ENCODE results near the gene TMEM178B.
"Not testable (repeated sequence)": the region's sequence is repeated elsewhere in the genome, so short reads cannot be mapped to it uniquely, and the experiment has no call there.

TMEM178B gene

DNA sequence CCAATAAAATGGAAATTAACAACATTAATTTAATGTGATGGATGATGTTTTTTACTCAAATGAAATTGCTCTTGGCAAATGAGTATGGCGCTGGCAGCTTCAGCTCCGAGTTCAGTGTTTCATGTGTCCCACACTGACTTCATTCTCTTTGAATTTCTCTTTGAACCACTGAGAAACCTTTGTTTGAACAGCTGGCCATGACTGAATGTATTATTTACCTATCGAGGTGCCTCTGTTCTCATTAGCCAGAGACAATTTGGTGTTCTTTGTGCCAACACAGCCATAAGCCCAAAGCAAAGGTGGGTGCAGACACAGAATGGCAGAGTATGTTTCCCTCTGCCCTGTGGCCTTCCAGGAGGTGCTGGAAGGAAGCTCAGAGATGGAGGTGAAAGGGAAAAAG lies 42.1 kb downstream of the TMEM178B start:
- H3K9me3 ChIP-seq (ENCODE audit: control insufficient read depth, insufficient read depth, low read depth, low read length) = no peaks in the 10 kb centered on the region
- ChIA-PET POLR2A (no interaction called here), CTCF (no interaction called here)
- H3K36me3 ChIP-seq (ENCODE audit: control insufficient read depth in 2 of 2, insufficient read depth in 1 of 2, low read length in 2 of 2) = no peaks in the 10 kb centered on the region
- TF ChIP-seq, protein P1, sequence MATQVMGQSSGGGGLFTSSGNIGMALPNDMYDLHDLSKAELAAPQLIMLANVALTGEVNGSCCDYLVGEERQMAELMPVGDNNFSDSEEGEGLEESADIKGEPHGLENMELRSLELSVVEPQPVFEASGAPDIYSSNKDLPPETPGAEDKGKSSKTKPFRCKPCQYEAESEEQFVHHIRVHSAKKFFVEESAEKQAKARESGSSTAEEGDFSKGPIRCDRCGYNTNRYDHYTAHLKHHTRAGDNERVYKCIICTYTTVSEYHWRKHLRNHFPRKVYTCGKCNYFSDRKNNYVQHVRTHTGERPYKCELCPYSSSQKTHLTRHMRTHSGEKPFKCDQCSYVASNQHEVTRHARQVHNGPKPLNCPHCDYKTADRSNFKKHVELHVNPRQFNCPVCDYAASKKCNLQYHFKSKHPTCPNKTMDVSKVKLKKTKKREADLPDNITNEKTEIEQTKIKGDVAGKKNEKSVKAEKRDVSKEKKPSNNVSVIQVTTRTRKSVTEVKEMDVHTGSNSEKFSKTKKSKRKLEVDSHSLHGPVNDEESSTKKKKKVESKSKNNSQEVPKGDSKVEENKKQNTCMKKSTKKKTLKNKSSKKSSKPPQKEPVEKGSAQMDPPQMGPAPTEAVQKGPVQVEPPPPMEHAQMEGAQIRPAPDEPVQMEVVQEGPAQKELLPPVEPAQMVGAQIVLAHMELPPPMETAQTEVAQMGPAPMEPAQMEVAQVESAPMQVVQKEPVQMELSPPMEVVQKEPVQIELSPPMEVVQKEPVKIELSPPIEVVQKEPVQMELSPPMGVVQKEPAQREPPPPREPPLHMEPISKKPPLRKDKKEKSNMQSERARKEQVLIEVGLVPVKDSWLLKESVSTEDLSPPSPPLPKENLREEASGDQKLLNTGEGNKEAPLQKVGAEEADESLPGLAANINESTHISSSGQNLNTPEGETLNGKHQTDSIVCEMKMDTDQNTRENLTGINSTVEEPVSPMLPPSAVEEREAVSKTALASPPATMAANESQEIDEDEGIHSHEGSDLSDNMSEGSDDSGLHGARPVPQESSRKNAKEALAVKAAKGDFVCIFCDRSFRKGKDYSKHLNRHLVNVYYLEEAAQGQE (tag by site-specific recombination; IDR thresholded peaks at IDR 0.05) = no peak
- TF ChIP-seq HOXC10 (CRISPR knock-in tag; IDR thresholded peaks at IDR 0.05) (no peak), ZFP37 (tag by site-specific recombination; IDR thresholded peaks at IDR 0.05) (no peak)
- TF ChIP-seq, protein P2, sequence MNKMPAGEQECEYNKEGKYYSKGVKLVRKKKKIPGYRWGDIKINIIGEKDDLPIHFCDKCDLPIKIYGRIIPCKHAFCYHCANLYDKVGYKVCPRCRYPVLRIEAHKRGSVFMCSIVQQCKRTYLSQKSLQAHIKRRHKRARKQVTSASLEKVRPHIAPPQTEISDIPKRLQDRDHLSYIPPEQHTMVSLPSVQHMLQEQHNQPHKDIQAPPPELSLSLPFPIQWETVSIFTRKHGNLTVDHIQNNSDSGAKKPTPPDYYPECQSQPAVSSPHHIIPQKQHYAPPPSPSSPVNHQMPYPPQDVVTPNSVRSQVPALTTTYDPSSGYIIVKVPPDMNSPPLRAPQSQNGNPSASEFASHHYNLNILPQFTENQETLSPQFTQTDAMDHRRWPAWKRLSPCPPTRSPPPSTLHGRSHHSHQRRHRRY (tag by site-specific recombination; IDR thresholded peaks at IDR 0.05) = no peak
- TF ChIP-seq, protein P3, sequence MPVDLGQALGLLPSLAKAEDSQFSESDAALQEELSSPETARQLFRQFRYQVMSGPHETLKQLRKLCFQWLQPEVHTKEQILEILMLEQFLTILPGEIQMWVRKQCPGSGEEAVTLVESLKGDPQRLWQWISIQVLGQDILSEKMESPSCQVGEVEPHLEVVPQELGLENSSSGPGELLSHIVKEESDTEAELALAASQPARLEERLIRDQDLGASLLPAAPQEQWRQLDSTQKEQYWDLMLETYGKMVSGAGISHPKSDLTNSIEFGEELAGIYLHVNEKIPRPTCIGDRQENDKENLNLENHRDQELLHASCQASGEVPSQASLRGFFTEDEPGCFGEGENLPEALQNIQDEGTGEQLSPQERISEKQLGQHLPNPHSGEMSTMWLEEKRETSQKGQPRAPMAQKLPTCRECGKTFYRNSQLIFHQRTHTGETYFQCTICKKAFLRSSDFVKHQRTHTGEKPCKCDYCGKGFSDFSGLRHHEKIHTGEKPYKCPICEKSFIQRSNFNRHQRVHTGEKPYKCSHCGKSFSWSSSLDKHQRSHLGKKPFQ (tag by site-specific recombination; IDR thresholded peaks at IDR 0.05) = no peak
- TF ChIP-seq, protein P4, sequence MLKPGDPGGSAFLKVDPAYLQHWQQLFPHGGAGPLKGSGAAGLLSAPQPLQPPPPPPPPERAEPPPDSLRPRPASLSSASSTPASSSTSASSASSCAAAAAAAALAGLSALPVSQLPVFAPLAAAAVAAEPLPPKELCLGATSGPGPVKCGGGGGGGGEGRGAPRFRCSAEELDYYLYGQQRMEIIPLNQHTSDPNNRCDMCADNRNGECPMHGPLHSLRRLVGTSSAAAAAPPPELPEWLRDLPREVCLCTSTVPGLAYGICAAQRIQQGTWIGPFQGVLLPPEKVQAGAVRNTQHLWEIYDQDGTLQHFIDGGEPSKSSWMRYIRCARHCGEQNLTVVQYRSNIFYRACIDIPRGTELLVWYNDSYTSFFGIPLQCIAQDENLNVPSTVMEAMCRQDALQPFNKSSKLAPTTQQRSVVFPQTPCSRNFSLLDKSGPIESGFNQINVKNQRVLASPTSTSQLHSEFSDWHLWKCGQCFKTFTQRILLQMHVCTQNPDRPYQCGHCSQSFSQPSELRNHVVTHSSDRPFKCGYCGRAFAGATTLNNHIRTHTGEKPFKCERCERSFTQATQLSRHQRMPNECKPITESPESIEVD (tag by site-specific recombination; IDR thresholded peaks at IDR 0.05) = 0 out of 2 replicates have a peak, but pooled peaks have one; percentile 9
- H3K4me3 ChIP-seq (ENCODE audit: low read depth, low read length) = no peak overlapping the region
- no peak overlapping the region for H3K27ac ChIP-seq (ENCODE audit: extremely low read depth, low read depth, low read length)
- H3K4me1 ChIP-seq (ENCODE audit: control insufficient read depth, insufficient read depth, low read length) = no peaks in the 10 kb centered on the region

DNA sequence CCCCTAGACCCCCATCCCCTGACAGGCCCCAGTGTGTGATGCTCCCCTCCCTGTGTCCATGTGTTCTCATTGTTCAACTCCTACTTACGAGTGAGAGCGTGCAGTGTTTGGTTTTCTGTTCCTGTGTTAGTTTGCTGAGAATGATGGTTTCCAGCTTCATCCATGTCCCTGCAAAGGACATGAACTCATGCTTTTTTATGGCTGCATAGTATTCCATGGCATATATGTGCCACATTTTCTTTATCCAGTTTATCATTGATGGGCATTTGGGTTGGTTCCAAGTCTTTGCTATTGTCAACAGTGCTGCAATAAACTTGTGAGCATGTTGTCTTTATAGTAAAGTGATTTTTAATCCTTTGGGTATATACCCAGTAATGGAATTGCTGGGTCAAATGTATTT lies 42.8 kb downstream of the TMEM178B start:
- CTCF ChIA-PET; H3K36me3 ChIP-seq (ENCODE audit: control insufficient read depth in 2 of 2, insufficient read depth in 1 of 2, low read length in 2 of 2); POLR2A ChIA-PET; H3K4me3 ChIP-seq (ENCODE audit: low read depth, low read length); H3K9me3 ChIP-seq (ENCODE audit: control insufficient read depth, insufficient read depth, low read depth, low read length); H3K4me1 ChIP-seq (ENCODE audit: control insufficient read depth, insufficient read depth, low read length); H3K27ac ChIP-seq (ENCODE audit: extremely low read depth, low read depth, low read length): not testable (repeated sequence)
- TF ChIP-seq, protein P5, sequence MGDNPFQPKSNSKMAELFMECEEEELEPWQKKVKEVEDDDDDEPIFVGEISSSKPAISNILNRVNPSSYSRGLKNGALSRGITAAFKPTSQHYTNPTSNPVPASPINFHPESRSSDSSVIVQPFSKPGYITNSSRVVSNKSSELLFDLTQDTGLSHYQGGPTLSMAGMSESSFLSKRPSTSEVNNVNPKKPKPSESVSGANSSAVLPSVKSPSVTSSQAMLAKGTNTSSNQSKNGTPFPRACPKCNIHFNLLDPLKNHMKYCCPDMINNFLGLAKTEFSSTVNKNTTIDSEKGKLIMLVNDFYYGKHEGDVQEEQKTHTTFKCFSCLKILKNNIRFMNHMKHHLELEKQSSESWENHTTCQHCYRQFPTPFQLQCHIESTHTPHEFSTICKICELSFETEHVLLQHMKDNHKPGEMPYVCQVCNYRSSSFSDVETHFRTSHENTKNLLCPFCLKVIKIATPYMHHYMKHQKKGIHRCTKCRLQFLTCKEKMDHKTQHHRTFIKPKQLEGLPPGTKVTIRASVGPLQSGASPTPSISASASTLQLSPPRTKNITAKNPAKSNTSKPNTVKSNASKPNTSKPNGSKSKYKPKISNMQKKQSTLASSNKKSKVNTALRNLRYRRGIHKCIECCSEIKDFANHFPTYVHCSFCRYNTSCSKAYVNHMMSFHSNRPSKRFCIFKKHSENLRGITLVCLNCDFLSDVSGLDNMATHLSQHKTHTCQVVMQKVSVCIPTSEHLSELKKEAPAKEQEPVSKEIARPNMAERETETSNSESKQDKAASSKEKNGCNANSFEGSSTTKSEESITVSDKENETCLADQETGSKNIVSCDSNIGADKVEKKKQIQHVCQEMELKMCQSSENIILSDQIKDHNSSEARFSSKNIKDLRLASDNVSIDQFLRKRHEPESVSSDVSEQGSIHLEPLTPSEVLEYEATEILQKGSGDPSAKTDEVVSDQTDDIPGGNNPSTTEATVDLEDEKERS (tag by site-specific recombination; IDR thresholded peaks at IDR 0.05) = peak; percentile 51; the same call in 1 of the 2 replicates
- TF ChIP-seq ZNF146 (tag by site-specific recombination; IDR thresholded peaks at IDR 0.05) = peak; percentile 97
- TF ChIP-seq, protein P6, sequence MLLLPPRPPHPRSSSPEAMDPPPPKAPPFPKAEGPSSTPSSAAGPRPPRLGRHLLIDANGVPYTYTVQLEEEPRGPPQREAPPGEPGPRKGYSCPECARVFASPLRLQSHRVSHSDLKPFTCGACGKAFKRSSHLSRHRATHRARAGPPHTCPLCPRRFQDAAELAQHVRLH (tag by site-specific recombination; IDR thresholded peaks at IDR 0.05) = peak; percentile 42; the same call in 1 of the 2 replicates

DNA sequence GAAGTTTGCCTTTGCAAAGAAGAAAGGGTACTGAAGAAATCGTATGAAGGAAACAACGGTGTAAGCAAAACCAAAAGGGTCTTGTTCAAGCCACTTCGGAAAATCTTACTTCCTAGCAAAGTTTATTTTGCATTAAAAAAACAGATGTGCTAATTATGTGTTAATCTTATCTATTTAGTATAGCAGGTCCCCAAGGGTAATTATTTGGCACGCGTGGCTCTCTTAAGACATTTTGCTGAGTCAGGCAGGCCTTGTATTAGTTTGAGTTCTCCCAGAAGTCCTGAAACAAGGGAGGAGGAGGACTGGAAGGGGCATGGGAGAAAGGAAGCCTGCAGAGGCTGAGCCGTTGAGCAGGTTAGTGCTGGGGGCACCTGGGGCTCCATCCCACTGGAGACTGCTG lies 44.9 kb downstream of the TMEM178B start:
- H3K9me3 ChIP-seq (ENCODE audit: control insufficient read depth, insufficient read depth, low read depth, low read length) = no peaks in the 10 kb centered on the region
- no peak overlapping the region for H3K4me3 ChIP-seq (ENCODE audit: low read depth, low read length)
- no peaks in the 10 kb centered on the region for H3K4me1 ChIP-seq (ENCODE audit: control insufficient read depth, insufficient read depth, low read length)
- TF ChIP-seq WT1 (tag by site-specific recombination; IDR thresholded peaks at IDR 0.05) = no peak
- TF ChIP-seq ZNF76 (tag by site-specific recombination; IDR thresholded peaks at IDR 0.05; ENCODE audit: borderline replicate concordance, low read depth) = no peak
- no peak for TF ChIP-seq ZNF140 (tag by site-specific recombination; IDR thresholded peaks at IDR 0.05)
- TF ChIP-seq ZNF112 (tag by site-specific recombination; IDR thresholded peaks at IDR 0.05) = no peak
- TF ChIP-seq, protein P7, sequence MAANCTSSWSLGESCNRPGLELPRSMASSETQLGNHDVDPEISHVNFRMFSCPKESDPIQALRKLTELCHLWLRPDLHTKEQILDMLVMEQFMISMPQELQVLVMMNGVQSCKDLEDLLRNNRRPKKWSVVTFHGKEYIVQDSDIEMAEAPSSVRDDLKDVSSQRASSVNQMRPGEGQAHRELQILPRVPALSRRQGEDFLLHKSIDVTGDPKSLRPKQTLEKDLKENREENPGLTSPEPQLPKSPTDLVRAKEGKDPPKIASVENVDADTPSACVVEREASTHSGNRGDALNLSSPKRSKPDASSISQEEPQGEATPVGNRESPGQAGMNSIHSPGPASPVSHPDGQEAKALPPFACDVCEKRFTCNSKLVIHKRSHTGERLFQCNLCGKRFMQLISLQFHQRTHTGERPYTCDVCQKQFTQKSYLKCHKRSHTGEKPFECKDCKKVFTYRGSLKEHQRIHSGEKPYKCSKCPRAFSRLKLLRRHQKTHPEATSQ (tag by site-specific recombination; IDR thresholded peaks at IDR 0.05) = no peak
- no peak for TF ChIP-seq ZNF529 (tag by site-specific recombination; IDR thresholded peaks at IDR 0.05; ENCODE audit: insufficient replicate concordance)
- TF ChIP-seq, protein P8, sequence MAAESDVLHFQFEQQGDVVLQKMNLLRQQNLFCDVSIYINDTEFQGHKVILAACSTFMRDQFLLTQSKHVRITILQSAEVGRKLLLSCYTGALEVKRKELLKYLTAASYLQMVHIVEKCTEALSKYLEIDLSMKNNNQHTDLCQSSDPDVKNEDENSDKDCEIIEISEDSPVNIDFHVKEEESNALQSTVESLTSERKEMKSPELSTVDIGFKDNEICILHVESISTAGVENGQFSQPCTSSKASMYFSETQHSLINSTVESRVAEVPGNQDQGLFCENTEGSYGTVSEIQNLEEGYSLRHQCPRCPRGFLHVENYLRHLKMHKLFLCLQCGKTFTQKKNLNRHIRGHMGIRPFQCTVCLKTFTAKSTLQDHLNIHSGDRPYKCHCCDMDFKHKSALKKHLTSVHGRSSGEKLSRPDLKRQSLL (tag by site-specific recombination; IDR thresholded peaks at IDR 0.05) = no peak
- H3K36me3 ChIP-seq (ENCODE audit: control insufficient read depth in 2 of 2, insufficient read depth in 1 of 2, low read length in 2 of 2) = no peaks in the 10 kb centered on the region
- ChIA-PET CTCF (no interaction called here), POLR2A (no interaction called here)
- no peak overlapping the region for H3K27ac ChIP-seq (ENCODE audit: extremely low read depth, low read depth, low read length)
